HG03354 (cell line): Measurements from ENCODE around the gene ADCY10.

Experiments used
- ATAC-seq: cut with Tn5 transposase; IDR thresholded peaks from one replicate; pipeline ENCODE4 v1.9.1; 2021; ENCODE audit warnings: mild to moderate bottlenecking; ENCODE audit not compliant: unreplicated experiment, poor library complexity, severe bottlenecking

The ADCY10 gene

GRCh38 chr1:167794043-167794442 is 119.9 kb downstream of the ADCY10 start:
- ATAC-seq: no peak

GRCh38 chr1:167792188-167792565 is 121.8 kb downstream of the ADCY10 start:
- ATAC-seq: no peak

- no peak for ATAC-seq
Observed at GRCh38 chr1:167791281-167792187, 122.4 kb downstream of the ADCY10 start.

GRCh38 chr1:167790117-167790516 is 123.8 kb downstream of the ADCY10 start:
- ATAC-seq: no peak

- no peak for ATAC-seq
Observed at GRCh38 chr1:167789501-167789900, 124.4 kb downstream of the ADCY10 start.

GRCh38 chr1:167786502-167786901 is 127.4 kb downstream of the ADCY10 start:
- ATAC-seq: no peak

- no peak for ATAC-seq
Observed at GRCh38 chr1:167784876-167785550, 128.9 kb downstream of the ADCY10 start.

GRCh38 chr1:167782946-167783345 is 131.0 kb downstream of the ADCY10 start:
- no peak for ATAC-seq

GRCh38 chr1:167781558-167781957 is 132.4 kb downstream of the ADCY10 start:
- ATAC-seq: no peak

- no peak for ATAC-seq
Observed at GRCh38 chr1:167777269-167777650, 136.7 kb downstream of the ADCY10 start.

GRCh38 chr1:167776616-167777268 is 137.2 kb downstream of the ADCY10 start:
- ATAC-seq: no peak

GRCh38 chr1:167776151-167776550 is 137.8 kb downstream of the ADCY10 start:
- ATAC-seq: no peak

GRCh38 chr1:167775178-167775577 is 138.8 kb downstream of the ADCY10 start:
- no peak for ATAC-seq

- ATAC-seq: no peak
Observed at GRCh38 chr1:167774710-167775109, 139.2 kb downstream of the ADCY10 start.

- no peak for ATAC-seq
Observed at GRCh38 chr1:167773516-167773915, 140.4 kb downstream of the ADCY10 start.

GRCh38 chr1:167772436-167772835 is 141.5 kb downstream of the ADCY10 start:
- no peak for ATAC-seq

- no peak for ATAC-seq
Observed at GRCh38 chr1:167770127-167770526, 143.8 kb downstream of the ADCY10 start.

- ATAC-seq: no peak
Observed at GRCh38 chr1:167767761-167768160, 146.2 kb downstream of the ADCY10 start.

- no peak for ATAC-seq
Observed at GRCh38 chr1:167766538-167766937, 147.4 kb downstream of the ADCY10 start.

GRCh38 chr1:167765496-167765895 is 148.4 kb downstream of the ADCY10 start:
- ATAC-seq: no peak
